ENCODE measurements around the gene SFMBT1.
"Not testable (repeated sequence)": the region's sequence is repeated elsewhere in the genome, so short reads cannot be mapped to it uniquely, and the experiment has no call there.

Gene SFMBT1

DNA sequence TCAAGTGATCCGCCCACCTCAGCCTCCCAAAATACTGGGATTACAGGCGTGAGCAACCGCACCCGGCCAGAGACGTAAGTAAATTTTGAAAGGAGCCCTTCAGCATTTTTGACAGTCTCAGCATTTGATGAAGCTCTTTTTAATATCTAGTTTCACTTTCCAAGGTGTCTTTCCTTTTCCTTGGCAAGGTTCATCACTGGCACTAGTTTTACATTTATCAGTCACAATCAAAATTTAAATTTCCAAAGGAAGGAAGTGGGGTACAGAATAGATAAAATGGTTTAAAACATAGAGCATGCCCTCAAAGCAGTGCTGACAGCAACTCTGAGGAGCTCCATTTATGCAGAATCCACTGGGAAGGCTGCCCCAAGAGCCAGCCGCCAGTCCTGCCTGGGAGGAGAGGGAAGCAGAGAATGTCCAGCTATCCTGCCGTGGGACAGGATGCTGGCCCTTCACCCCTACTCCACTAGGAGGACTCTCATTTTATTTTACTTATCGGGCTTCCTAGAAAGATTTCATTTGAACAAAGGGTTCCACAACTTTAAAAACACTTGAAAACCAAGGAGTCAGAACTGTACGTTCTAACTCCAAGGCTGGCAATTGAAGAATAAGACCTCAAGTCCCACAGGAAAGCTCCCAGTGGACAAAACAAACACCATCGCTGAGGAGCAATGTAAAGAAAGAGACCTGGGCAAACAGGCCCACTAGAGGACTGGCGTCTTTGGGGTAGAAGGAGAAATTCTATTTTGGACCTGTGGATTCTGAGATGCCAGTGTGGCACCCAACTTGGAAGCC lies 9.9 kb downstream of the SFMBT1 start:
- DNase-seq (ENCODE audit: low read depth) = no peak

DNA sequence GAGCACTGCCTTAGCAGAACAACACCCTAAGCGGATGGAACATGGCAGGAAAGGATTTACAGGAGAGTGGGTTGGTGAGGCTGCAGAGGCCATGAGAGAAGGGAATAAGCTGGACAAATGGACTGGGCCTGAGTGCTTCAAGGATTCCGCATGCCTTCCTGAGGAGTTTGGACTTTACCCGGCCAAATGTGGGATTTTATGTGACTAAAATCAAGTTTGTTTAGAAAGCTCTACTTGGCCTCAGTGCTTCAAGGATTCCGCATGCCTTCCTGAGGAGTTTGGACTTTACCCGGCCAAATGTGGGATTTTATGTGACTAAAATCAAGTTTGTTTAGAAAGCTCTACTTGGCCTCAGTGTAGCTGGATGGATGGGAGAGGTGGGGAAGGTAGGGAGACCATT lies 10.9 kb downstream of the SFMBT1 start:
- DNase-seq (ENCODE audit: low read depth) = not testable (repeated sequence)

- DNase-seq (ENCODE audit: low read depth) = not testable (repeated sequence)
Observed at GRCh38 chr3:53034411-53034810, 11.5 kb downstream of the SFMBT1 start.

DNA sequence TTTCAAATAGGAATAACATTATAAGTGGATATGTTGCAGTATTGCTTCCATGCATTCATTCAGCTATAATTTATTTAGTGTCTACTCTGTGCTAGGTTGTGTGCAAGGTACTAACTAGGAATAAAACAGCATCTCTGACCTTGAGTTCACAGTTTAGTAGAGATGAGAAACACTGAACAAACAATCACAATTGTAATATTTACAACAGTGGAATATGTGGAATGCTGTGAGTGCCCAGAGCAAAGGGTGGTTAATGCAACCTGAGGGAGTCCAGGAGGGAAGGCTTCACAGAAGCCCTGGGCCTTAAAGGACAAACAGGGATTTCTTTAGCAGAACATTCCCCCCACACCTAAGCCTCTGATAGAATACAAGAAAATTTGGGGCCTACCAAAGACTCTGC lies 13.3 kb downstream of the SFMBT1 start:
- no peak for DNase-seq (ENCODE audit: low read depth)

GRCh38 chr3:53030619-53031449 lies 15.0 kb downstream of the SFMBT1 start:
- no peak for DNase-seq (ENCODE audit: low read depth)

DNA sequence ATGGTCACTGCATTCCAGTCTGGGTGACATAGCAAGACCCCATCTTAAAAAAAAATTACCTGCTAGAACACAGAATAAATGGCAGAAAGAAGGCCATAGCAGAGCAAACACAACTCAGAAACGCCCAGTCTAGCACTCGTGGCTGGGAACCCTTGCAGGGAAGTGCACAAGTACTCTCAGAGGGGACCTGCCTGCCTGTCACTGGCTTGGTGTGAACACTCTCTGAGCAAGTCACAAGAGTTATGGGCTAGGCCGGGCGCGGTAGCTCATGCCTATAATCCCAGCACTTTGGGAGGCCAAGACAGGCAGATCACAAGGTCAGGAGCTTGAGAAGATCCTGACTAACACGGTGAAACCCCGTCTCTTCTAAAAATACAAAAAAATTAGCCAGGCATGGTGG lies 17.2 kb downstream of the SFMBT1 start:
- no peak for DNase-seq (ENCODE audit: low read depth)

DNA sequence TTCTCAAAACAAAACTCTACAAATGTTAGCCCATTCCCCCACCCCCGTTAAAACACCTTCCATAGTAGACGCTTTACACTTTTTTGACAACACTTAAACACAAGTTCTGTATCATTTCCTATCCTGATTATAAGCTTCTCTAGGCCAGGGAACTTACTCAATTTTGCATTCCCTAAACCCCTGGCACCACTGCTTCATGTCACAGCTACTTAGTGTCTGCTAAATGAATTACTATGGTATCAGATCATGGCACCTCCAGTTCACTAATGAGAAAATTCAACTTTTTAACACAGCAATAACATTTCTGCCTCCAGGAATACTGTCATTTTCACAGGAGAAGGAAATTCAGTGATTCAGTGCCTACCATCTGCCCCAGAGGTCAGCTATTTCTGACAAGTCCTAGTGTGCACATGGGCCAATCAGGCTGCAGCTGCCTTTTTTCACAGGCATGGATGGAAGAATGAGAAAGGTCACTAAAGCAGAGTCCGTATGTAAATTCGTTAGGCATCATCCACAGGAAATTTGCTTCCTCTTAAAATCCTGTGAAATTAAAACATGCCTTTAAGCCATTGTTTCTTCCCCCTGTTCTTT lies 18.5 kb downstream of the SFMBT1 start:
- no peak for DNase-seq (ENCODE audit: low read depth)

- DNase-seq (ENCODE audit: low read depth) = no peak
Observed at GRCh38 chr3:53026382-53027162, 19.3 kb downstream of the SFMBT1 start.

- no peak for DNase-seq (ENCODE audit: low read depth)
Observed at GRCh38 chr3:53024315-53024714, 21.6 kb downstream of the SFMBT1 start.

GRCh38 chr3:53023072-53023823 lies 22.6 kb downstream of the SFMBT1 start:
- no peak for DNase-seq (ENCODE audit: low read depth)

- DNase-seq (ENCODE audit: low read depth) = no peak
Observed at GRCh38 chr3:53022647-53023046, 23.2 kb downstream of the SFMBT1 start.

DNA sequence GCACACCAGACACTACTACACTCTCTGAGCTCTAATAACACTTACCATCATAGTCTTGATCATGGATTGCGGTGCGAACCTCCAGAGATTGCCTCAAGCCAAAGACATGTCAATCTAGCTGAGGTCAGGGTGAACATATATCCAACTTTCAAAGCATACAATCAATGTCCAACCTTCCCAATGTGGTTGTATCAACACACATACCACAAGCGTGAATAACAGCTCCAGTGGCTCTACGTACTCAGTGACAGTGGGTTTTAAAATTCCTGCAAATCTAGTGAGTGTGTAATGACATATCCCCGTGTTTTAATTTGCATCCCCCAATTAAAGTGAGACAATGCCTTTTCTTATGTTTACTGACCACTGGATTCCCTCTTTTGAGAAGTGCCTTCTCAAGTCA lies 29.6 kb downstream of the SFMBT1 start:
- DNase-seq (ENCODE audit: low read depth) = no peak

- no peak for DNase-seq (ENCODE audit: low read depth)
Observed at GRCh38 chr3:53011324-53011723, 34.5 kb downstream of the SFMBT1 start.

DNA sequence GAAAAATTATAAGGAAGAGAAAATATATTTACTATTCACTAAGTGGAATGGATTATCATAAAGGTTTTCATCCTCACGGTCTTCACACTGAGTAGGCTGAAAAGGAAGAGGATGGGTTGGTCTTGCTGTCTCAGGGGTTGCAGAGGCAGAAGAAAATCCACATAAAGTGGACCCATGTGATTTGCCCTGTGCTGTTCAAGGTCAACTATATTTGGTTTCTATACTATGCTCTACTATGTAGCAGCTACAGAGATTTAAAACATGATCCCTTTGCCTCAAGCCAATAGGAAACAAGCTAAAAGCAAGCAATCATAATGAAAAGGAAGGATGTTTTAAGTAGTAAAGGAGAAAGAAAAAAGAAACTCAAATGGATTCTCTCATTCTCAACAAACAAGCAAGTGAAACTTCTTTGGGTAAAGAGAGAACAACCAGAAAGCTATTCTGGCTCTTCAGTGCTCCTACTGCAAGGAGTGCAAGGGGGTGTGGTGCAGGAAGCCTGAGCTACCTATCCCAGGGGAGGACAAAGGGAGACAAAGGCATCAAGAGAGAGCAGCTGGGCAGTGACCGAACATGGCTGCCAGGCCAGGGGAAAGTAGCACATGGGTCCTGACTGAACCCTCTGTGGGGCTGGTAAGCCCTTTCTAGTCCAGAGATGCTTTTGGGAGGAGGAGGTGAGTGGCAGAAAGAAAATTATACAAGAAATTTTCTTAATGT lies 35.9 kb downstream of the SFMBT1 start:
- DNase-seq (ENCODE audit: low read depth) = no peak

DNA sequence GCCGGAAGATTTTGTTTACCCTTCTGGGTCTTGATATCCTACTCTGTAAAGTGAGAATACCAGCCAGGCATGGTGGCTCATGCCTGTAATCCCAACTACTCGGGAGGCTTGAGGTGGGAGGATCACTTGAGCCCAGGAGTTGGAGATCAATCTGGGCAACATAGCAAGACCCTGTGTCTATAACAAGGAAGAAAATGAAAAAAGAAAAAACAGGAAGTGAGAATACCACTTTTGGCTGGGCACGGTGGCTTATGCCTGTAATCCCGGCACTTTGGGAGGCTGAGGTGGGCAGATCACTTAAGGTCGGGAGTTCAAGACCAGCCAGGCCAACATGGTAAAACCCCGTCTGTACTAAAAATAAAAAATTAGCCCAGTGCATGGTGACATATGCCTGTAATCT lies 36.9 kb downstream of the SFMBT1 start:
- DNase-seq (ENCODE audit: low read depth) = no peak

DNA sequence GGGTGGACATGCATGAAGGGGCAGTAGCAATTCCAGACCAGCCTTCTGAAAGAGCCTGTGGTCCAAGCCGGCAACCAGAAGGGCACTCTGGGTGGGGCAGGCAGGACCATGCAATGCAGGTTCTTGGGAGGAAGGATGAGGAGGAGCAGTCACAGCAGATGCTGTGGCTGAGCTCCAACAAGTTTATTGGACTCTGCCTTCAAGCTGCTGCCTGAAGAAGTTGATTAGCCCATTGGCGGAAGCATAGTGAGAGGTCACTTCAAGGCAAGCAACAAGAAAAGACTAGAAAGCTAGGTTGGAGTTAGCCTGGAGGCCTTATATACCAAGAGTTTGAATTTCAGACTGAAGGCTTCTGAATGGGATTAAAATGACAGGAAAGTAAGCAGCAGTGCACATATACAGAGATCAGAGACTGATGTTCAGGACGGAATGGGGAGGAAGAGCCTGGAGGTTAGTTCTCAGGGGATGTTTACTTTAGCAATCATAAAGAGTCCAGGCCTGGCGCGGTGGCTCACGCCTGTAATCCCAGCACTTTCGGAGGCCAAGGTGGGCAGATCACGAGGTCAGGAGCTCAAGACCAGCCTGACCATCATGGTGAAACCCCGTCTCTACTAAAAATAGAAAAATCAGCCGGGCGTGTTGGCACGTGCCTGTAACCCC lies 39.9 kb downstream of the SFMBT1 start:
- no peak for DNase-seq (ENCODE audit: low read depth)

DNA sequence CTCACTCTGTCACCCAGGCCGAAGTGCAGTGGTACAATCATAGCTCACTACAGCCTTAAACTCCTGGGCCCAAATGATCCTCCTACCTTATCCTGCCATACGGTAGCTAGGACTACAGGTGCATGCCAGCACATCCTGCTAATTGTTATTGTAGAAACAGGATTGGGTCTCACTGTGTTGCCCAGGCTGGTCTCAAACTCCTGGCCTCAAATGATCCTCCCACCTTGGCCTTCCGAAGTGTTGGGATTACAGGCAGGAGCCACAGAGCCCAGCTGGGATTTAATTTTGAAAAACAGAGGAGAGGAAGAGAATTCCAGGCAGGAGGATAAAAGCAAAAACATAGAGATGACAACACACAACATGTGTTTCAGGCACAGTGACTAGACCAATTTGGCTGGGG lies 40.5 kb downstream of the SFMBT1 start:
- DNase-seq (ENCODE audit: low read depth) = no peak

GRCh38 chr3:53003320-53003719 lies 42.6 kb downstream of the SFMBT1 start:
- no peak for DNase-seq (ENCODE audit: low read depth)

- DNase-seq (ENCODE audit: low read depth) = no peak
Observed at GRCh38 chr3:52998771-52999513, 46.9 kb downstream of the SFMBT1 start.

GRCh38 chr3:52990637-52991036 lies 55.2 kb downstream of the SFMBT1 start:
- DNase-seq (ENCODE audit: low read depth) = no peak
